A549 (cell line): ENCODE results near the gene DCXR. TPM values are rescaled to one million over a fixed set of nuclear protein-coding genes. Genes with fewer than 3 reads are reported as not detected.

Experiments used
- ATAC-seq, 2 experiments: fragments of 200-7000 bp in 1 of 2; fragments of >200 bp in 1 of 2; cut with Nextera tagmentation in 1 of 2; cut with Tn5 transposase in 1 of 2; 3 replicates each; pipeline versions ENCODE4 v1.8.0 to v1.9.1; 2018 to 2020; ENCODE audit warnings: mild to moderate bottlenecking in 1 of 2, moderate library complexity in 1 of 2
- CTCF ChIA-PET: fragments of 300-600 bp; sonication (Branson Sonifier 250); formaldehyde crosslinking; extraction: SDS; loops from one replicate; lab custom pipeline; 2021; ENCODE audit warnings: antibody characterized with exemption, inconsistent platforms; lab: Yijun Ruan, JAX
- POLR2A ChIA-PET: fragments of 350-600 bp; formaldehyde crosslinking; extraction: SDS; loops from one replicate; lab custom pipeline; 2021; ENCODE audit warnings: antibody characterized with exemption, inconsistent platforms; lab: Yijun Ruan, JAX
- DNase-seq, 2 experiments: peaks; one replicate each; pipeline versions ENCODE4 v3.0.0 to v3.0.0-alpha.2; 2011 to 2016; ENCODE audit warnings: low read depth in 1 of 2, low spot score in 1 of 2
- FAIRE-seq: peaks from 2 replicates; lab custom pipeline; 2011; peaks lifted over from hg19 to GRCh38; lab: Jason Lieb, UNC
- H3K27ac ChIP-seq, 2 experiments: fragments of >200 bp; sonication (Bioruptor Twin); formaldehyde crosslinking; 3 replicates each; pipeline ENCODE4 v1.5.1; 2016 to 2017
- H3K4me1 ChIP-seq: fragments of >200 bp; sonication (Bioruptor Twin); formaldehyde crosslinking; 3 replicates; pipeline ENCODE4 v1.6.1; 2016
- H3K4me2 ChIP-seq: fragments of >200 bp; sonication (Bioruptor Twin); formaldehyde crosslinking; 3 replicates; pipeline ENCODE4 v1.6.1; 2016
- H3K4me3 ChIP-seq: fragments of >200 bp; sonication (Bioruptor Twin); formaldehyde crosslinking; 3 replicates; pipeline ENCODE4 v1.5.1; 2016
- H3K9me3 ChIP-seq: fragments of >200 bp; sonication (Bioruptor Twin); formaldehyde crosslinking; 3 replicates; pipeline ENCODE4 v1.6.1; 2016
- CBX8 ChIP-seq: fragments of 200-600 bp; sonication (generic); IDR thresholded peaks from 2 replicates; pipeline ENCODE4 v1.6.1; 2016
- FOSB ChIP-seq: fragments of 250-450 bp; sonication (Bioruptor Pico); IDR thresholded peaks from 2 replicates; pipeline ENCODE4 v1.5.0; 2020; ENCODE audit warnings: mild to moderate bottlenecking, moderate library complexity
- HOXB5 ChIP-seq: fragments of 250-450 bp; sonication (Bioruptor Pico); IDR thresholded peaks from 2 replicates; pipeline ENCODE4 v1.5.0; 2020; ENCODE audit warnings: mild to moderate bottlenecking, moderate library complexity
- JUNB ChIP-seq: fragments of >200 bp; sonication (Bioruptor Twin); formaldehyde crosslinking; IDR thresholded peaks from 2 replicates; pipeline ENCODE4 v1.6.1; 2016
- NFE2L2 ChIP-seq: fragments of 150-350 bp; conservative IDR thresholded peaks from 2 replicates; pipeline ENCODE4 v1.6.1; 2014; ENCODE audit warnings: low read length
- NR3C1 ChIP-seq: fragments of >200 bp; sonication (Bioruptor Twin); formaldehyde crosslinking; IDR thresholded peaks from 3 replicates; pipeline ENCODE4 v1.6.1; 2017
- RAD21 ChIP-seq, 2 experiments: fragments of >200 bp in 1 of 2; sonication (Bioruptor Twin) in 1 of 2; formaldehyde crosslinking in 1 of 2; IDR thresholded peaks in 1 of 2; conservative IDR thresholded peaks in 1 of 2; 2 replicates in 1 of 2; 3 replicates in 1 of 2; pipeline ENCODE4 v1.6.1; 2012 to 2018; ENCODE audit warnings: inconsistent platforms in 1 of 2
- RARB ChIP-seq: fragments of 250-450 bp; sonication (Bioruptor Pico); IDR thresholded peaks from 2 replicates; pipeline ENCODE4 v1.8.0; 2021; ENCODE audit warnings: mild to moderate bottlenecking, moderate library complexity
- RFX5 ChIP-seq: fragments of 450-650 bp; IDR thresholded peaks from 2 replicates; pipeline ENCODE4 v1.7.1; 2014; ENCODE audit warnings: antibody characterized with exemption, mild to moderate bottlenecking, moderate library complexity
- RNF2 ChIP-seq: fragments of 200-600 bp; sonication (generic); IDR thresholded peaks from 2 replicates; pipeline ENCODE4 v1.6.1; 2016; ENCODE audit warnings: low read depth, mild to moderate bottlenecking, antibody characterized with exemption, moderate library complexity, borderline replicate concordance
- TFCP2L1 ChIP-seq: fragments of 250-450 bp; sonication (Bioruptor Pico); IDR thresholded peaks from 2 replicates; pipeline ENCODE4 v1.5.0; 2021; ENCODE audit warnings: mild to moderate bottlenecking
- TP53 ChIP-seq: fragments of 250-450 bp; sonication (Bioruptor Pico); IDR thresholded peaks from 2 replicates; pipeline ENCODE4 v1.5.0; 2021; ENCODE audit warnings: mild to moderate bottlenecking, moderate library complexity
- ZSCAN20 ChIP-seq: fragments of 250-450 bp; sonication (Bioruptor Pico); IDR thresholded peaks from 2 replicates; pipeline ENCODE4 v1.8.0; 2022; ENCODE audit warnings: mild to moderate bottlenecking, moderate library complexity
- WGBS: methylation state at CpG from one replicate; pipeline ENCODE4 v1.1.6; 2017; ENCODE audit errors: missing lambda C conversion rate; 5-methylcytosine and 5-hydroxymethylcytosine counted together
- polyA plus RNA-seq, 4 experiments: library from polyadenylated mRNA; depleted of rRNA in 3 of 4; stranded (reverse); fragments of >200 nt; fragmentation: RNase III in 1 of 4; extraction: RNeasy Plus Mini Kit Qiagen cat#74134 plus additional on column Dnase treatment in 1 of 4; gene quantifications; 2 replicates in 3 of 4; 3 replicates in 1 of 4; pipeline ENCODE4 v1.2.3, GENCODE V29; 2011 to 2017
- TF ChIP-seq, protein P1 (sequence below): fragments of 450-650 bp; IDR thresholded peaks from 2 replicates; pipeline ENCODE4 v1.6.1; 2014; ENCODE audit warnings: antibody characterized with exemption
- TF ChIP-seq, protein P2 (sequence below): IDR thresholded peaks from 2 replicates; pipeline ENCODE4 v1.6.1; 2012; ENCODE audit warnings: low read depth, borderline replicate concordance
- TF ChIP-seq, protein P3 (sequence below): fragments of 250-450 bp; sonication (Bioruptor Pico); IDR thresholded peaks from 2 replicates; pipeline ENCODE4 v1.5.0; 2021; ENCODE audit warnings: mild to moderate bottlenecking, moderate library complexity, borderline replicate concordance
- TF ChIP-seq, protein P4 (sequence below): IDR thresholded peaks from 2 replicates; pipeline ENCODE4 v1.6.1; 2012

The DCXR gene
- polyA plus RNA-seq, 2 of the 4 experiments (the other 2 are of a cell fraction), result 39.3 to 70.7 TPM

DNA sequence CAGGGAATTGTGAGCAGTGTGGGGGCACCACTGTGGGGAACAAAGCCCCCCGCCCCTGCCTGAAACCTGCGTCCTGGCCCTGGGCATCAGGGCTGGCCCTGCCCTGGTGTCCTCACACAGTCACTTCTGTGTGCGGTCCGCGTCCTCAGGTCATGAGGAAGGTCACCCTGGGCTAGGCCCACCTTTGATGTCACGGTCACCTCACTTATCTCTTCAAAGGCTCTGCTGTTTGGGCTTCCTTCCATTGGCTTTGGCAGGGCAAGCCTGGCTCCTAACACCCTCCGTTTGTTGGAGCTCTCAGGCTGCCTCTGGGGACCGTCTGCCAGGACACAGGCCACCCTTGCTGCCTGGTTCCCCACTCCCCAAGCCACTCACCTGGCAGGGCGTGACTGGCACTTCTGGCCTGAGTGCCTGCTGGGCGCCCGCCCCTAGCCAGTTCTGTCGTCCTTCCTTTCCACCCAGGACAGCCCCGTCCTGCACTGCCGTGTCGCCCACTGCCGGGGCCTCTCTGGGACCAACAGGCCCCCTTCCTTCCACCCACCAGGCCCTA is 23.6 kb downstream of the DCXR start:
- FAIRE-seq, result no peak
- CTCF ChIA-PET, result interaction anchor here (1.2 to 33.2 kb wide), 6 partner anchors 7 to 141 kb away, joined by 3 to 794 read pairs (median 51); partner anchors contain the start of genes CENPX, LRRC45, NOTUM and RAC3
- DNase-seq, result no peak
- ATAC-seq, result no peak
- Histone ChIP-seq H3K4me3 (no peak overlapping the region), H3K9me3 (no peaks in the 10 kb centered on the region), H3K4me1 (0 out of 3 replicates have a peak, but pooled peaks cover 8% of the 10 kb centered on the region), H3K4me2 (no peak overlapping the region), H3K27ac (0 out of 6 replicates have a peak overlapping the region, but pooled peaks of 1 of the 2 experiments have one; percentile 5)
- POLR2A ChIA-PET, result no interaction called here
- no peak for TF ChIP-seq TFCP2L1 (CRISPR knock-in tag)
- TF ChIP-seq CBX8, result no peak
- TF ChIP-seq ZSCAN20 (CRISPR knock-in tag), result no peak
- TF ChIP-seq HOXB5 (CRISPR knock-in tag), result no peak
- no peak for TF ChIP-seq RAD21 (conservative IDR thresholded peaks at IDR 0.05 in 1 of 2, IDR thresholded peaks at IDR 0.05 in 1 of 2)
- no peak for TF ChIP-seq NR3C1
- no peak for TF ChIP-seq RNF2
- no peak for TF ChIP-seq TP53 (CRISPR knock-in tag)
- no peak for TF ChIP-seq RARB (CRISPR knock-in tag)
- TF ChIP-seq NFE2L2, result no peak
- TF ChIP-seq, protein P1, sequence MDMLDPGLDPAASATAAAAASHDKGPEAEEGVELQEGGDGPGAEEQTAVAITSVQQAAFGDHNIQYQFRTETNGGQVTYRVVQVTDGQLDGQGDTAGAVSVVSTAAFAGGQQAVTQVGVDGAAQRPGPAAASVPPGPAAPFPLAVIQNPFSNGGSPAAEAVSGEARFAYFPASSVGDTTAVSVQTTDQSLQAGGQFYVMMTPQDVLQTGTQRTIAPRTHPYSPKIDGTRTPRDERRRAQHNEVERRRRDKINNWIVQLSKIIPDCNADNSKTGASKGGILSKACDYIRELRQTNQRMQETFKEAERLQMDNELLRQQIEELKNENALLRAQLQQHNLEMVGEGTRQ, result no peak; the same call in 1 of the 2 replicates
- TF ChIP-seq, protein P2, sequence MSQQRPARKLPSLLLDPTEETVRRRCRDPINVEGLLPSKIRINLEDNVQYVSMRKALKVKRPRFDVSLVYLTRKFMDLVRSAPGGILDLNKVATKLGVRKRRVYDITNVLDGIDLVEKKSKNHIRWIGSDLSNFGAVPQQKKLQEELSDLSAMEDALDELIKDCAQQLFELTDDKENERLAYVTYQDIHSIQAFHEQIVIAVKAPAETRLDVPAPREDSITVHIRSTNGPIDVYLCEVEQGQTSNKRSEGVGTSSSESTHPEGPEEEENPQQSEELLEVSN, result no peak
- no peak for TF ChIP-seq FOSB
- TF ChIP-seq, protein P3, sequence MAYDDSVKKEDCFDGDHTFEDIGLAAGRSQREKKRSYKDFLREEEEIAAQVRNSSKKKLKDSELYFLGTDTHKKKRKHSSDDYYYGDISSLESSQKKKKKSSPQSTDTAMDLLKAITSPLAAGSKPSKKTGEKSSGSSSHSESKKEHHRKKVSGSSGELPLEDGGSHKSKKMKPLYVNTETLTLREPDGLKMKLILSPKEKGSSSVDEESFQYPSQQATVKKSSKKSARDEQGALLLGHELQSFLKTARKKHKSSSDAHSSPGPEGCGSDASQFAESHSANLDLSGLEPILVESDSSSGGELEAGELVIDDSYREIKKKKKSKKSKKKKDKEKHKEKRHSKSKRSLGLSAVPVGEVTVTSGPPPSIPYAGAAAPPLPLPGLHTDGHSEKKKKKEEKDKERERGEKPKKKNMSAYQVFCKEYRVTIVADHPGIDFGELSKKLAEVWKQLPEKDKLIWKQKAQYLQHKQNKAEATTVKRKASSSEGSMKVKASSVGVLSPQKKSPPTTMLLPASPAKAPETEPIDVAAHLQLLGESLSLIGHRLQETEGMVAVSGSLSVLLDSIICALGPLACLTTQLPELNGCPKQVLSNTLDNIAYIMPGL (CRISPR knock-in tag), result no peak
- 92% methylated on average over 16 of the region's 16 CpGs for WGBS

DNA sequence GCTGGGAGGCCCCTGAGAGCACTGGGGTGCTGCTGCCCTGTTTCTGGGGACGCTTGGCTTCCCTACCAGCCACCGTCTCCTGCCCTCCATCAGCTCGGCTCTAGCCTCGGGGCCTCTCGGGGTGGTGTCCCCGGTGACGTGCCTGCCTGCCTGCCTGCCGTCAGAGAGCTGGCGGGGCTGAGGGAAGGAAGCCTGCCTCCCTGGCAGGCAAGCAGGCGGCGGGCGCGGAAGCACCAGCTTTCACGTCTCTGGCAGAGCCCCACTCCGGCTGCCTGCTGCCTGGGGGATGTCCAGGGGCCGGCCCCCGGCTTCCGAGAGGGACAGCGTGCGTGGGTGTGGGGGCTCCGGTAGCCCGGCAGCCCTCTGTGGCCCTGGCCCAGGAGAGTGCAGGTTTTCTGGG is 24.2 kb downstream of the DCXR start:
- no peak for FAIRE-seq
- H3K27ac ChIP-seq, result 0 out of 6 replicates have a peak overlapping the region, but pooled peaks of 1 of the 2 experiments have one; percentile 5
- CTCF ChIA-PET, result interaction anchor here (1.0 to 33.2 kb wide), 5 partner anchors 7 to 541 kb away, joined by 3 to 794 read pairs (median 4); partner anchors contain the start of genes CENPX, DCXR, LRRC45 and NOTUM

More for the DNA sequence above, 24.2 kb downstream of the DCXR start:
- H3K4me2 ChIP-seq, result no peak overlapping the region
- no peaks in the 10 kb centered on the region for H3K9me3 ChIP-seq
- WGBS, result 86% methylated on average over 22 of the region's 22 CpGs
- H3K4me1 ChIP-seq, result 0 out of 3 replicates have a peak, but pooled peaks cover 5% of the 10 kb centered on the region
- ATAC-seq, result no peak
- TF ChIP-seq JUNB (no peak), NFE2L2 (no peak), RFX5 (no peak)
- TF ChIP-seq, protein P4, sequence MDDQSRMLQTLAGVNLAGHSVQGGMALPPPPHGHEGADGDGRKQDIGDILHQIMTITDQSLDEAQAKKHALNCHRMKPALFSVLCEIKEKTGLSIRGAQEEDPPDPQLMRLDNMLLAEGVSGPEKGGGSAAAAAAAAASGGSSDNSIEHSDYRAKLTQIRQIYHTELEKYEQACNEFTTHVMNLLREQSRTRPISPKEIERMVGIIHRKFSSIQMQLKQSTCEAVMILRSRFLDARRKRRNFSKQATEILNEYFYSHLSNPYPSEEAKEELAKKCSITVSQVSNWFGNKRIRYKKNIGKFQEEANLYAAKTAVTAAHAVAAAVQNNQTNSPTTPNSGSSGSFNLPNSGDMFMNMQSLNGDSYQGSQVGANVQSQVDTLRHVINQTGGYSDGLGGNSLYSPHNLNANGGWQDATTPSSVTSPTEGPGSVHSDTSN, result no peak
- H3K4me3 ChIP-seq, result no peak overlapping the region
- POLR2A ChIA-PET, result interaction anchor here (0.9 kb wide), 1 partner anchor 10 kb away, joined by 3 read pairs; no protein-coding TSS in a partner anchor
- DNase-seq, result no peak
